SK-N-SH (cell line): ENCODE data around the gene NKG7. TPM values are rescaled to one million over a fixed set of nuclear protein-coding genes. Genes with fewer than 3 reads are reported as not detected.

Experiments used
- CTCF ChIA-PET: fragments of 300-600, 350-600 bp; formaldehyde crosslinking; extraction: SDS; loops from one replicate; lab custom pipeline; 2021; lab: Yijun Ruan, JAX
- POLR2A ChIA-PET: fragments of 350-600 bp; sonication (Branson Sonifier 250); formaldehyde crosslinking; extraction: SDS; loops from one replicate; lab custom pipeline; 2020; ENCODE audit warnings: antibody characterized with exemption, inconsistent platforms; lab: Yijun Ruan, JAX
- DNase-seq: peaks from one replicate; pipeline ENCODE4 v3.0.0; 2012
- H2AFZ ChIP-seq: fragments of 200-600 bp; sonication (generic); 2 replicates; pipeline ENCODE4 v1.8.1; 2016; ENCODE audit warnings: antibody characterized with exemption, mild to moderate bottlenecking, low read depth
- H3F3A ChIP-seq: fragments of 200-600 bp; sonication (generic); replicated peaks from 2 replicates; pipeline ENCODE3; 2016; ENCODE audit warnings: antibody characterized with exemption, mild to moderate bottlenecking; ENCODE audit not compliant: insufficient read depth
- H3K27ac ChIP-seq, 2 experiments: fragments of 200-500 bp in 1 of 2; fragments of 200-600 bp in 1 of 2; sonication (Bioruptor generic) in 1 of 2; sonication (generic), shearing (Covaris generic) in 1 of 2; 2 replicates each; pipeline versions ENCODE4 v1.5.1 to v1.6.1; 2014 to 2016; ENCODE audit warnings: low read depth in 2 of 2, inconsistent platforms in 1 of 2, low read length in 1 of 2, mild to moderate bottlenecking in 1 of 2, mixed read lengths in 1 of 2
- H3K27me3 ChIP-seq: fragments of 200-600 bp; sonication (generic), shearing (Covaris generic); 2 replicates; pipeline ENCODE4 v1.6.1; 2016; ENCODE audit warnings: mixed run types; ENCODE audit not compliant: insufficient read depth
- H3K36me3 ChIP-seq, 2 experiments: fragments of 200-500 bp in 1 of 2; fragments of 200-600 bp in 1 of 2; sonication (Bioruptor generic) in 1 of 2; sonication (generic) in 1 of 2; replicated peaks in 1 of 2; 2 replicates each; pipeline versions ENCODE3 to v1.5.1; 2014 to 2016; ENCODE audit warnings: low read length in 1 of 2, mild to moderate bottlenecking in 1 of 2; ENCODE audit not compliant: insufficient read depth in 2 of 2, control insufficient read depth in 1 of 2
- H3K4me1 ChIP-seq, 2 experiments: fragments of 200-500 bp in 1 of 2; fragments of 200-600 bp in 1 of 2; sonication (Bioruptor generic) in 1 of 2; sonication (generic), shearing (Covaris generic) in 1 of 2; 2 replicates each; pipeline versions ENCODE4 v1.5.1 to v1.6.1; 2014 to 2016; ENCODE audit warnings: low read depth in 1 of 2, low read length in 1 of 2, mixed run types in 1 of 2; ENCODE audit not compliant: insufficient read depth in 2 of 2, control insufficient read depth in 1 of 2
- H3K4me2 ChIP-seq: fragments of 200-600 bp; sonication (generic), shearing (Covaris generic); 2 replicates; pipeline ENCODE4 v1.6.1; 2017; ENCODE audit warnings: mixed run types
- H3K4me3 ChIP-seq, 2 experiments: fragments of 200-500 bp in 1 of 2; fragments of 200-600 bp in 1 of 2; sonication (Bioruptor generic) in 1 of 2; sonication (generic), shearing (Covaris generic) in 1 of 2; 2 replicates each; pipeline versions ENCODE4 v1.5.1 to v1.8.1; 2014 to 2016; ENCODE audit warnings: low read depth in 2 of 2, inconsistent platforms in 1 of 2, low read length in 1 of 2, mild to moderate bottlenecking in 1 of 2, mixed read lengths in 1 of 2, moderate library complexity in 1 of 2
- H3K79me2 ChIP-seq: fragments of 200-600 bp; sonication (generic); 2 replicates; pipeline ENCODE4 v1.8.1; 2017; ENCODE audit warnings: mild to moderate bottlenecking; ENCODE audit not compliant: insufficient read depth
- H3K9ac ChIP-seq: fragments of 200-600 bp; sonication (generic); 2 replicates; pipeline ENCODE4 v1.6.1; 2017; ENCODE audit warnings: mixed run types
- H3K9me2 ChIP-seq: fragments of 200-600 bp; sonication (generic); 2 replicates; pipeline ENCODE4 v1.6.1; 2017; ENCODE audit warnings: mixed run types
- H3K9me3 ChIP-seq: fragments of 200-600 bp; sonication (generic); 2 replicates; pipeline ENCODE4 v1.6.1; 2017; ENCODE audit warnings: mixed run types, mild to moderate bottlenecking, moderate library complexity
- H4K20me1 ChIP-seq: fragments of 200-600 bp; sonication (generic); 2 replicates; pipeline ENCODE4 v1.6.1; 2017; ENCODE audit warnings: mild to moderate bottlenecking, mixed run types; ENCODE audit not compliant: insufficient read depth
- CHD2 ChIP-seq: fragments of 150-350 bp; IDR thresholded peaks from 2 replicates; pipeline ENCODE4 v1.6.1; 2018; ENCODE audit warnings: low read length; ENCODE audit not compliant: partially characterized antibody
- CTCF ChIP-seq: fragments of 200-600 bp; sonication (generic); IDR thresholded peaks from 2 replicates; pipeline ENCODE4 v1.6.1; 2017; ENCODE audit warnings: antibody characterized with exemption, mild to moderate bottlenecking, moderate library complexity
- EP300 ChIP-seq, 2 experiments: IDR thresholded peaks; 2 replicates each; pipeline versions ENCODE4 v1.4.0 to v1.6.1; 2012; ENCODE audit warnings: borderline replicate concordance in 1 of 2, low read depth in 1 of 2, low read length in 1 of 2
- EZH2phosphoT487 ChIP-seq: fragments of 200-600 bp; sonication (generic); IDR thresholded peaks from 2 replicates; pipeline ENCODE4 v1.6.1; 2017; ENCODE audit warnings: low read depth, mixed run types, mild to moderate bottlenecking, antibody characterized with exemption, moderate library complexity, borderline replicate concordance
- FOXM1 ChIP-seq: IDR thresholded peaks from 2 replicates; pipeline ENCODE4 v1.4.0; 2012; ENCODE audit warnings: low read depth, mild to moderate bottlenecking
- GABPA ChIP-seq: IDR thresholded peaks from 2 replicates; pipeline ENCODE4 v1.4.0; 2012; ENCODE audit warnings: low read depth, mild to moderate bottlenecking
- MEF2A ChIP-seq: IDR thresholded peaks from 2 replicates; pipeline ENCODE4 v1.4.0; 2012; ENCODE audit warnings: low read depth, borderline replicate concordance
- NRF1 ChIP-seq: IDR thresholded peaks from 2 replicates; pipeline ENCODE4 v1.6.1; 2012; ENCODE audit warnings: low read depth, mild to moderate bottlenecking, low read length
- PBX3 ChIP-seq: IDR thresholded peaks from 2 replicates; pipeline ENCODE4; 2012
- RCOR1 ChIP-seq: fragments of 150-350 bp; IDR thresholded peaks from 2 replicates; pipeline ENCODE4 v1.6.1; 2017; ENCODE audit warnings: antibody characterized with exemption, low read length
- REST ChIP-seq: IDR thresholded peaks from 2 replicates; pipeline ENCODE4 v1.6.1; 2012; ENCODE audit warnings: mild to moderate bottlenecking, low read depth, low read length, moderate library complexity
- TAF1 ChIP-seq: IDR thresholded peaks from 2 replicates; pipeline ENCODE4 v1.6.1; 2012; ENCODE audit warnings: low read depth, mild to moderate bottlenecking, low read length, moderate library complexity, borderline replicate concordance
- USF1 ChIP-seq: IDR thresholded peaks from 2 replicates; pipeline ENCODE4 v1.4.0; 2012; ENCODE audit warnings: low read depth, borderline replicate concordance
- WGBS: methylation state at CpG from one replicate; pipeline ENCODE4 v1.1.6; 2017; ENCODE audit warnings: low lambda C conversion rate; 5-methylcytosine and 5-hydroxymethylcytosine counted together
- polyA plus RNA-seq, 3 experiments: library from polyadenylated mRNA; depleted of rRNA; stranded (reverse); fragments of >200 nt; gene quantifications; 2 replicates each; pipeline ENCODE4 v1.2.3, GENCODE V29; 2012

Gene NKG7
- polyA plus RNA-seq, 1 of the 3 experiments (the other 2 are of a cell fraction): not detected

GRCh38 chr19:51391073-51391611 is 18.7 kb upstream of the NKG7 start (continued):
- TF ChIP-seq REST: no peak
- TF ChIP-seq, all 33 proteins: peak for 0

GRCh38 chr19:51389143-51389542 is 16.7 kb upstream of the NKG7 start:
- no peak overlapping the region for H3K4me2 ChIP-seq
- peaks cover 3 to 4% of the 10 kb centered on the region in 2 experiments; a peak in 1 of 4 replicates for H3K4me1 ChIP-seq
- no peak overlapping the region for H3K27ac ChIP-seq
- no peaks in the 10 kb centered on the region for H3K9me2 ChIP-seq
- ChIA-PET POLR2A (no interaction called here), CTCF (interaction anchor here (1.3 kb wide), 1 partner anchor 32 kb away, joined by 3 read pairs; no protein-coding TSS in a partner anchor)
- H3K27me3 ChIP-seq: no peaks in the 10 kb centered on the region
- H3K4me3 ChIP-seq: no peak overlapping the region
- H4K20me1 ChIP-seq: no peaks in the 10 kb centered on the region
- H2AFZ ChIP-seq: no peak overlapping the region
- no peaks in the 10 kb centered on the region for H3F3A ChIP-seq
- DNase-seq: no peak
- TF ChIP-seq CHD2 (no peak), EZH2phosphoT487 (no peak), GABPA (no peak), PBX3 (no peak), NRF1 (no peak), TAF1 (no peak), FOXM1 (no peak), USF1 (no peak), CTCF (no peak), MEF2A (no peak), EP300 (IDR thresholded peaks at IDR 0.05; ENCODE audit: borderline replicate concordance in 1 of 2, low read depth in 1 of 2, low read length in 1 of 2) (no peak), RCOR1 (no peak)
- WGBS: 67% methylated on average over 9 of the region's 14 CpGs
- H3K79me2 ChIP-seq: no peaks in the 10 kb centered on the region
- H3K9ac ChIP-seq: no peak overlapping the region
- H3K36me3 ChIP-seq: no peaks in the 10 kb centered on the region
- no peaks in the 10 kb centered on the region for H3K9me3 ChIP-seq
